ENCODE data around the gene AP3D1. TPM values are rescaled to one million over a fixed set of nuclear protein-coding genes. Genes with fewer than 3 reads are reported as not detected.

Gene AP3D1
- total and polyA plus RNA-seq, 12 donors, result 63.9 to 168 (median 81.9) TPM

- peaks cover 0 to 6% (median 0%) of the 10 kb centered on the region in 9 donors for H3K4me1 ChIP-seq
- no peak for TF ChIP-seq CTCF (IDR thresholded peaks at IDR 0.05)
- H3K4me3 ChIP-seq, result no peak overlapping the region
- no peak overlapping the region for H3K27ac ChIP-seq
- no peaks in the 10 kb centered on the region for H3K9me3 ChIP-seq
- H3K36me3 ChIP-seq, result peaks cover 29 to 100% (median 93%) of the 10 kb centered on the region in 9 donors
- DNase-seq (peak in 1 of 2 donors; percentile 9), ATAC-seq (no peak)
- H3K27me3 ChIP-seq, result no peaks in the 10 kb centered on the region
- intact Hi-C loops (cut with DNase I), result no loop called here
- 94 to 96% methylated on average over 25 of the region's 25 CpGs for WGBS, 2 donors
Observed at GRCh38 chr19:2116507-2116906, 34.9 kb downstream of the AP3D1 start.

GRCh38 chr19:2115911-2116426 lies 35.4 kb downstream of the AP3D1 start:
- ATAC-seq, result no peak
- TF ChIP-seq CTCF (IDR thresholded peaks at IDR 0.05), result no peak
- Histone ChIP-seq H3K27ac (no peak overlapping the region), H3K36me3 (peaks cover 28 to 100% (median 93%) of the 10 kb centered on the region in 9 donors), H3K9me3 (no peaks in the 10 kb centered on the region), H3K27me3 (no peaks in the 10 kb centered on the region), H3K4me1 (peaks cover 0 to 6% (median 0%) of the 10 kb centered on the region in 9 donors), H3K4me3 (no peak overlapping the region)
- intact Hi-C loops (cut with DNase I), result no loop called here
- 95 to 96% methylated on average over 24 of the region's 24 CpGs for WGBS, 2 donors
- DNase-seq, result no peak

- intact Hi-C loops (cut with DNase I), result no loop called here
Observed at GRCh38 chr19:2115324-2115723, 36.0 kb downstream of the AP3D1 start.

GRCh38 chr19:2114821-2115220 lies 36.5 kb downstream of the AP3D1 start:
- Histone ChIP-seq H3K27me3 (no peaks in the 10 kb centered on the region), H3K4me1 (peaks cover 0 to 6% (median 0%) of the 10 kb centered on the region in 9 donors), H3K36me3 (peaks cover 20 to 100% (median 93%) of the 10 kb centered on the region in 9 donors), H3K9me3 (no peaks in the 10 kb centered on the region), H3K4me3 (no peak overlapping the region), H3K27ac (no peak overlapping the region)
- ATAC-seq, result no peak
- WGBS, 2 donors, result 93 to 96% methylated on average over 21 of the region's 21 CpGs
- no peak for TF ChIP-seq CTCF (IDR thresholded peaks at IDR 0.05)
- DNase-seq, result peak in 1 of 2 donors; percentile 8
- intact Hi-C loops (cut with DNase I), result no loop called here

More at GRCh38 chr19:2115324-2115723, 36.0 kb downstream of the AP3D1 start:
- DNase-seq (no peak), ATAC-seq (no peak)
- Histone ChIP-seq H3K4me3 (no peak overlapping the region), H3K4me1 (peaks cover 0 to 6% (median 0%) of the 10 kb centered on the region in 9 donors), H3K36me3 (peaks cover 21 to 100% (median 93%) of the 10 kb centered on the region in 9 donors), H3K9me3 (no peaks in the 10 kb centered on the region), H3K27me3 (no peaks in the 10 kb centered on the region), H3K27ac (no peak overlapping the region)
- WGBS, 2 donors, result 93 to 94% methylated on average over 25 of the region's 25 CpGs
- no peak for TF ChIP-seq CTCF (IDR thresholded peaks at IDR 0.05)

Data from heart right ventricle (tissue), 16 donors.